Fibroblast of mammary gland (primary cell): Measurements from ENCODE around the gene PSME4.
A peak's percentile ranks its signal among the peaks of the same experiment; 100 is the strongest.
"Not testable (repeated sequence)": the region's sequence is repeated elsewhere in the genome, so short reads cannot be mapped to it uniquely, and the experiment has no call there.

Source experiments
- DNase-seq: peaks from one replicate; pipeline ENCODE4 v3.0.0-alpha.2; 2010; ENCODE audit warnings: low read depth
- H3K4me3 ChIP-seq: 2 replicates; pipeline ENCODE4 v1.5.1; 2011; ENCODE audit warnings: low read depth, mild to moderate bottlenecking, low read length, moderate library complexity; ENCODE audit not compliant: control insufficient read depth
- CTCF ChIP-seq: conservative IDR thresholded peaks from 2 replicates; pipeline ENCODE4 v1.5.1; 2011; ENCODE audit warnings: low read depth, low read length, inconsistent platforms; ENCODE audit not compliant: control insufficient read depth, insufficient read depth

Gene PSME4

GRCh38 chr2:53840580-53840979 lies 130.2 kb downstream of the PSME4 start:
- TF ChIP-seq CTCF, result no peak
- no peak for DNase-seq
- H3K4me3 ChIP-seq, result no peak overlapping the region

GRCh38 chr2:53829980-53830290 lies 140.9 kb downstream of the PSME4 start:
- DNase-seq, H3K4me3 ChIP-seq: not testable (repeated sequence)

- DNase-seq, result no peak
- TF ChIP-seq CTCF, result no peak
- no peak overlapping the region for H3K4me3 ChIP-seq
Measured at GRCh38 chr2:53829273-53829979, 141.4 kb downstream of the PSME4 start.

GRCh38 chr2:53828331-53828730 lies 142.5 kb downstream of the PSME4 start:
- DNase-seq, result no peak
- no peak overlapping the region for H3K4me3 ChIP-seq
- TF ChIP-seq CTCF, result no peak

- H3K4me3 ChIP-seq, result no peak overlapping the region
- DNase-seq, result no peak
- TF ChIP-seq CTCF, result no peak
Measured at GRCh38 chr2:53827398-53828175, 143.2 kb downstream of the PSME4 start.

- DNase-seq, result peak; percentile 19
- H3K4me3 ChIP-seq, result no peak overlapping the region
- TF ChIP-seq CTCF, result no peak
Measured at GRCh38 chr2:53826587-53827397, 144.0 kb downstream of the PSME4 start.

GRCh38 chr2:53826030-53826410 lies 144.8 kb downstream of the PSME4 start:
- TF ChIP-seq CTCF, result no peak
- H3K4me3 ChIP-seq, result no peak overlapping the region
- DNase-seq, result no peak

GRCh38 chr2:53823639-53824038 lies 147.2 kb downstream of the PSME4 start:
- peak; percentile 16 for DNase-seq
- not testable (repeated sequence) for H3K4me3 ChIP-seq
